Measurements from ENCODE around the gene FBXO10.
A peak's percentile ranks its signal among the peaks of the same experiment; 100 is the strongest.
"Not testable (repeated sequence)": the region's sequence is repeated elsewhere in the genome, so short reads cannot be mapped to it uniquely, and the experiment has no call there.

FBXO10 gene

DNA sequence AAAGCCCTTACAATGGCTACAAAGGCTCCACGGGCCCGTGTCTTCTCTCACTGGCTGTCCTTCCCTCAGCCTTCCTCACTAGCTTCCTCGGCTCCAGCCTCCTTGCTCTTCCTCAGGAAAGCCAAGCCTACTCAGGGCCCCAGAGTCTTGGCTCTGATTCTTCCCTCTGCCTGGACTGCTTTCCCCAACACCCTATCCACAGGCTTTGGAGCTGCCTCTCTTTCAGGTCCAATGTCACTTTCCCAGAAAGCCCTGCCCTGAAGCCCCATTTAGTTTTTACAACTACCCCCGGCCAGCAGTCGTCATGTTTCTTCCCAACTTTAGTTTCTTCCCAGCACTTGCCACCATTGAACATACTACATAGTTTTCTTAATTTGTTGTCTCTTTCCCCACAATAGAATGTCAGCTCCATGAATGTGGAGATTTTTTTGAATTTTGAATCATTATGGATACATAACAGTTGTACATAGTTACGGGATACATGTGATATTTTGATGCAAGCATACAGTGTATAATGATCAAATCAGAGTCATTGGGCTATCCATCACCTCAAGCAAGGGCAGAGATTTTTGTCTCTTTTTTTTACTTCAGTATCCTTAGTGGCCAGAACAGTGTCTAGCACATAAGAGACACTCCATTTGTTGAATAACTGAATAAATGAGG is 33.7 kb upstream of the FBXO10 start:
- Mint-ChIP-seq H3K4me1 (no peaks in the 10 kb centered on the region), H3K9me3 (no peaks in the 10 kb centered on the region), H3K27ac (no peak overlapping the region), H3K36me3 (ENCODE audit: low read depth) (no peaks in the 10 kb centered on the region), H3K4me3 (no peak overlapping the region), H3K27me3 (peaks cover 15% of the 10 kb centered on the region)
- no peak for DNase-seq
- ATAC-seq: no peak

DNA sequence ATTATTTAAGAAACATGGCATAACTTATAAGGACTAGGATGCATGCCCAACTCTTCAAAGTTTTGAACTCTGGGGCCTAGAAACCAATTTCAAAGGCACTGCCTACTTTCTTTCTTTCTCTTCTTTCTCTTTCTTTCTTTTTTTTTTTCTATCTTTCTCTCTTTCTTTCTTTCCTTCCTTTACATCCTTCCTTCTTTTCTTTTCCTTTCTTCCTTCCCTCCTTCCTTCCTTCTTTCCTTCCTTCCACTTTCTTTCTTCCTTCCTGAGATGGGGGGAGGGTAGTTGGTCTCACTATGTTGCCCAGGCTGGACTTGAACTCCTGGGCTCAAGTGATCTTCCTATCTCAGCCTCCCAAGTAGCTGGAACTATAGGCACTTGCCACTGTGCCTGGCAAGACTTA is 32.1 kb upstream of the FBXO10 start:
- Mint-ChIP-seq H3K27ac (no peak overlapping the region), H3K4me3 (no peak overlapping the region), H3K27me3 (peaks cover 19% of the 10 kb centered on the region), H3K36me3 (ENCODE audit: low read depth) (no peaks in the 10 kb centered on the region), H3K9me3 (no peaks in the 10 kb centered on the region), H3K4me1 (no peaks in the 10 kb centered on the region)
- no peak for DNase-seq
- ATAC-seq: no peak

DNA sequence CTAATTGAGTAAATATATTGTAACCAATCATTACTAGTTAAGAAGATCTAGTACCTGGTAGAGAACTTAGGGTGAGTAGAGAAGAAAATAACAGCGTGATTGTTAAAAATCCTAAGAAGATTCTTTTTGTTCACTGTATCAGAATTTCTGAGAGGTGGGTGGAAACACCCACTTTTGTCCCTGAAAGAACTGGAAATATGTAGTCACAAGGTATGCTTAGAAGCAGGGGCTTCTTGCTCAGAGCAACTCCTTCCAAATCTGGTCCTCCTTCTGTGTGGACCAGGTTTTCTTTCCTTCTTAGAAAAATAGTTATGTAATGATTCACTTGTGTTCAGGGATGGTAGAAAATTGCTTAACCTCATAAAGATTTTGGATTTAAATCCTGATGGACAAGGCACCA is 28.1 kb upstream of the FBXO10 start:
- peaks cover 24% of the 10 kb centered on the region for H3K27me3 Mint-ChIP-seq
- no peak overlapping the region for H3K27ac Mint-ChIP-seq

DNA sequence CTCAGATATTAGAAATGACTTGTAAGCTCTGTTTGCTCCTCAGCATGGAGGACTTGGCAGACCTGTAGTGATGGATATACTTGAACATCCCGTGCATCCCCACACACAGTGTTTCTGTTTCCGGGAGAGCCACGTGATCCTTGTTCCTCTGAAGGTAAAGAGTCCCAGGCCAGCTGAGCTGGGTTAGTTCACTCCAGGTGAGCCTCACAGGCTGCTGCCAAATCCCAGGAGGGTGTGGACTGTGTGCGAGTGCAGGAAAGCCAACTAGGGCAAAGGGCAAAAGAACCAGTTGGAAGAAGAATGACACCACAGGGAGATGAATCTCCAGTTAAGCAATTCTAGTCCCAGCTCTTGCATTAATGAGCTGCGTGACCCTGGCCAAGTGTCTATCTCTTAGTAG is 26.6 kb upstream of the FBXO10 start:
- DNase-seq: no peak
- H3K4me1 Mint-ChIP-seq: no peaks in the 10 kb centered on the region
- H3K27me3 Mint-ChIP-seq: peaks cover 20% of the 10 kb centered on the region
- no peaks in the 10 kb centered on the region for H3K36me3 Mint-ChIP-seq (ENCODE audit: low read depth)
- H3K9me3 Mint-ChIP-seq: no peaks in the 10 kb centered on the region
- no peak overlapping the region for H3K27ac Mint-ChIP-seq
- ATAC-seq: no peak
- H3K4me3 Mint-ChIP-seq: no peak overlapping the region

More for the DNA sequence above, 28.1 kb upstream of the FBXO10 start:
- Mint-ChIP-seq H3K4me3 (no peak overlapping the region), H3K9me3 (no peaks in the 10 kb centered on the region), H3K36me3 (ENCODE audit: low read depth) (no peaks in the 10 kb centered on the region), H3K4me1 (no peaks in the 10 kb centered on the region)
- ATAC-seq (no peak), DNase-seq (no peak)

DNA sequence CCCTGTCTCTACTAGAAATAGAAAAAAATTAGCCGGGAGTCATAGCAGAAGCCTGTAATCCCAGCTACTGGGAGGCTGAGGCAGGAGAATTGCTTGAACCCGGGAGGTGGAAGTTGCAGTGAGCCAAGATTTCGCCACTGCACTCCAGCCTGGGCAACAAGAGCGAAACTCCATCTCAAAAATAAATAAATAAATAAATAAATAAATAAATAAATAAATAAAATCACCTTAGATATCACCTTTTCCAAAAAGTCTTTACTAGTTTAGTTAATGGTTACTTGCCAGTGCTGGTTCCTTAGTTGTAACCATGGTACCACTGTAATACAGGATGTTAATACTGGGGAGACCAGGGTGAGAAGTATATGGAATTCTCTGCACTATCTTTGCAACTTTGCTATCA is 25.9 kb upstream of the FBXO10 start:
- ATAC-seq; H3K27ac Mint-ChIP-seq; H3K36me3 Mint-ChIP-seq (ENCODE audit: low read depth); H3K4me3 Mint-ChIP-seq; H3K4me1 Mint-ChIP-seq; DNase-seq; H3K9me3 Mint-ChIP-seq: not testable (repeated sequence)
- H3K27me3 Mint-ChIP-seq: peaks cover 20% of the 10 kb centered on the region

DNA sequence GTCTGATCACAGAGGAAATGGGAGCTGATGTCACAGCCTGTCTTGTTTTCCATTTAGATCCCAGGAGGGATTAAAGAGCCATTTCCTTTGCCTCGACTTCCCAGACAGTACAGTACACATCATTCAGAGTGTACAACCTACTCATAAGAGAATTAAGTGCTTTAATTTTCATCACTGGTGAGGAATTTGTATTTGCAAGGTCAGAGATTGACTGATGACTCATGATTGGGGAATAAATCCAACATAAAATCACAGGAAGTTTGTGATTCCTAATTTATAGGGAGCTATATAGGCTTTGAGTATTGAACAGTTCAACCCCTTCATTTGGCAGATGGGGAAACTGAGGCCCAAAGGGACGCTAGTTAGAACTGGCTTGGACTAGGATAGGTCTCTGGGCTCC is 20.3 kb upstream of the FBXO10 start:
- peaks cover 12% of the 10 kb centered on the region for H3K36me3 Mint-ChIP-seq (ENCODE audit: low read depth)
- H3K4me3 Mint-ChIP-seq: no peak overlapping the region
- DNase-seq: no peak
- H3K27ac Mint-ChIP-seq: no peak overlapping the region
- no peaks in the 10 kb centered on the region for H3K9me3 Mint-ChIP-seq
- H3K4me1 Mint-ChIP-seq: peaks cover 20% of the 10 kb centered on the region
- no peak for ATAC-seq
- peaks cover 24% of the 10 kb centered on the region for H3K27me3 Mint-ChIP-seq

DNA sequence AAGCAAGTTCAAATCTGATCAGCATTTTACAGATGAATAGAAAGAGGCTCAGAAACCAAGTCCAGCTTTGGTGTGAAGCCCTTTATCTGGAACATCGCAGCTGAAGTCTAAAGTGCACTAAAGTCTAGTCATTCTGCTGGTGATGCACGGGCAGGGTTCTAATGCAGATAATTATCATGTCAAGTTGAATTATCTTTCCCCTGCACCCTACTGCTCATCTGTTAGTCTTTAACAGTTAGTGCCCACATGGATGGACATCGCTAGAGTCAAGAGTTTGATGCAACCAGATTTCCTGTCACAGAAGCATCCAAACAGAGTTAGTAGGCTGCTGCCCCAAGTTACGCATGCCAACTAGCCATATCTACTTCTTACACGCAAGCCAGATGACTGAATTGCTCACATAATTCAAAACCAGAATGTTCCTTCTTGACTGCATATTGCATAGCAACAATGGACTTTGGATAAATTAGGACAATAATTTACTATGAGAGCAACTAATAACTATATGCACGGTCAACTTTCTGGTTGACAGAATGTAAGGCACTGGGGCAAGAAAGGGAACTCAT is 17.8 kb upstream of the FBXO10 start:
- no peak for ATAC-seq
- peaks cover 21% of the 10 kb centered on the region for H3K27me3 Mint-ChIP-seq
- peak overlapping the region; percentile 32 for H3K4me3 Mint-ChIP-seq

DNA sequence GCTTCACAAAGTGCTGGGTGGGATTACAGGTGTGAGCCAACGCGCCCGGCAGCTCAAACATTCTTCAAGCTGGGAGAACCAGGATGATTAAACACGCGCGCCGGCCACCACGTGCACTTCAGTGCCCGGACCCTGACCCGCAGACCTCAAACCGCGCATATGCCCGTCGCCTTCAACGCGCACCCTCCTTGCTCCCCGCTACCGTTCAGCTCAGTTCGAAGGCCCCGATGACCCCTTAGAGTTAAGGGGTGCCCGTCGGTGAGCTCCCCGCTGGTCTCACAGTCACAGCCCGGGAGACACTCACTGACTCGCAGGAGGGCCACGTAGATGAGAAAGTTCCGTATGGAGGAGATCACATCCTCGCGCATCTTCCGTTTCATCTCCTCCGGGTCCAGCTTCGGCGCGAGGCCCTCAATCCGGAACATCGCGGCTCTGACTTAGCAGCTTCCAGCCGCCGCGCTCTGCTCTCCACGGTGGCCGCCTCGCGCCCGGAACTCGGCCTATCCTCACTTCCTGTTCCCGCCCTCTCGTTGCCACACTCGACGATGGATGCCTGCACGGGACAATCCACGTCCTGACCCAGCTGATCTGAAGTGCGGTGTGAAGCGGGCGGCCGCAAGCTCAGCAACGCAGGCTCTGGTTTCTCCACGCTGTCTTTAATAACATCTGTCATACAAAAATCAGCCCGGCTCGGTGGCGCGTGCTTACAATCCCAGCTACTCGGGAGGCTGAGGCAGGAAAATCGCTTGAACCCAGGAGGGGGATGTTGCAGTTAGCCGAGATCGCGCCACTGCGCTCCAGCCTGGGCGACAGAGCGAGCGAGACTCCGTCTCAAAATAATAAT is 16.1 kb upstream of the FBXO10 start, which contains the start of gene TOMM5:
Gene TOMM5, minus strand, starts transcription at position 490 of the 844 bp plus-strand sequence. Its CDS starts 65 bp downstream, at position 425.
- Mint-ChIP-seq H3K4me1 (peaks cover 41% of the 10 kb centered on the region), H3K4me3 (peak within 1 kb of the TSS; percentile 99), H3K36me3 (ENCODE audit: low read depth) (peaks cover 43% of the 10 kb centered on the region), H3K9me3 (no peaks in the 10 kb centered on the region), H3K27me3 (peaks cover 21% of the 10 kb centered on the region), H3K27ac (peak within 1 kb of the TSS; percentile 99)
- ATAC-seq: peak; percentile 98
- peak; percentile 91 for DNase-seq

More for the DNA sequence above, 17.8 kb upstream of the FBXO10 start:
- H3K36me3 Mint-ChIP-seq (ENCODE audit: low read depth): peaks cover 29% of the 10 kb centered on the region
- H3K27ac Mint-ChIP-seq: no peak overlapping the region
- no peak for DNase-seq
- peaks cover 38% of the 10 kb centered on the region for H3K4me1 Mint-ChIP-seq
- H3K9me3 Mint-ChIP-seq: no peaks in the 10 kb centered on the region

DNA sequence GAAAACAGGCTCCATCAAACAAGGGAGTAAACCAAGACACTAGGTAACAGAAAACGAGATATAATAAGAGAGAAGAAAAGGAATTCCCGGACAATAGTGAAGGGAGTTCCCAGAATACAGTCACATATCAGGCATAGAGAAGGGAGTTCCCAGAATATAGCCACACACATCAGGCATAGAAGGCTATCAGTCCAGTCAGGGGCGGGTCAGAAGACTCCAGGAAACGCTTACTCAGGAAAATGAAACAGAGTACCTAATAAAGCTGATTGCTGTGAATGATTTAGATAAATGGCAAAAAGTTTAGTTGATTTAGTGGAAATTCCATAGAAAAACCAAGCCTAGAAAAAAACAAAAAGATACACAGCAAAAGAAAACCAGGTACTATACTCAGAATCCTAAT is 11.3 kb upstream of the FBXO10 start:
- H3K36me3 Mint-ChIP-seq (ENCODE audit: low read depth): peaks cover 79% of the 10 kb centered on the region
- H3K4me3 Mint-ChIP-seq: no peak overlapping the region
- H3K27me3 Mint-ChIP-seq: peaks cover 2% of the 10 kb centered on the region
- ATAC-seq: no peak
- no peaks in the 10 kb centered on the region for H3K9me3 Mint-ChIP-seq
- no peak for DNase-seq
- peaks cover 26% of the 10 kb centered on the region for H3K4me1 Mint-ChIP-seq
- peak overlapping the region; percentile 2 for H3K27ac Mint-ChIP-seq

DNA sequence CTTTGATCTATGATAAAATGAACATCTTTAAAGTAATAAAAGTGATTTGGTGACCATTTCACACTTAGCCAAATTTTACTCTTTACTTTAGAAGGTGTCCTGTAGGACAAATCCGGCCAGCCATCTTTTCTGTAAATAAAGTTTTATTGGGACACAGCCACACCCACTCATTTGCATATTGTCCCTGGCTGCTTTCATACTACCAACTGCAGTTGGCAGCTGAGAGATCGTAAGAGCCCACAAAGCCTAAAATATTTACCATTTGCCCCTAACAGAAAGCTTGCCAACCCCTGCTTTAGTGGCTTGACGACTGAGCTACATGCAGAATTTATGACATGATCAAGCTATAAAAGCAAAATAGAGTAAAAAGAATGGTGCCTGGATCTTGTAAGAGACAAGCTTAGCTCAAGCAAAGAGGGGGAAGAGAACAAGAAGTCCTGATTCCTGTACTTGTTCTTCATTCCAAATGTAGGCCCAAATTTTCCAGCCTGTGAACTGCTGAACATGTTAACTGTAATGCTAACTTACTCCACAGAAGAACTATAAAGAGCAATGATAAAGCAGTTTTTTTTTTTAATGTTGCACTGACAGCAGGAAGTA is 7.4 kb upstream of the FBXO10 start:
- H3K4me1 Mint-ChIP-seq: peaks cover 2% of the 10 kb centered on the region
- no peak overlapping the region for H3K4me3 Mint-ChIP-seq
- no peak for ATAC-seq
- DNase-seq: no peak
- no peaks in the 10 kb centered on the region for H3K9me3 Mint-ChIP-seq
- peaks cover 67% of the 10 kb centered on the region for H3K36me3 Mint-ChIP-seq (ENCODE audit: low read depth)
- H3K27ac Mint-ChIP-seq: no peak overlapping the region
- H3K27me3 Mint-ChIP-seq: no peaks in the 10 kb centered on the region

DNA sequence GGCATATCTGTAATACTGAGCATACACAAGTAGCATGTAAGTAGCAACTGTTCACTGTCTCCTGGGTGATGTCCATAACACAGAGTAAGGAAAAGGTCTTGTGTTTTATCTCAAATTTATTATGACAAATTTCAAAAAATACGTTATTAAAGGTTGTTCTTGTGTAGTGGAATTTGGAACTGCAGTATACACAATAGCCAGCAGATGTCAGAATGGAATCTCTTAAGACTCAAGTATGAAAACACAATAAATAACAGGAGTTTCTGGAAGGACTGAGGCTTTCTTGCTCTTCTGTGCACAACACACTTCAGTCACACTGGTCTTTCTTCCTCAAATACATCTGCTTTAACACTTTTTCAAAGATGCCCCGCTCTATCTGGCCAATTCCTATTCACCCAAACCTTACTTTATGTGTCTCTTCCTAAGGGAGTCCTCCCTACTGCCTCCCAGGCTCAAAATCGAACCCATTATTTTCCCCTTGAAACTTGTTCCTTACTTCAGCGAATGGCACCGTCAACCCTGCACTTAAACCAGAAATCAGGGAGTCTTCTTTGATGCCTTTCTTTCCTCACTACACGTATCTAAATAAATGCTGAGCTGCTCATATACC is 6.5 kb upstream of the FBXO10 start:
- Mint-ChIP-seq H3K4me3 (no peak overlapping the region), H3K27ac (no peak overlapping the region)
- DNase-seq: no peak

DNA sequence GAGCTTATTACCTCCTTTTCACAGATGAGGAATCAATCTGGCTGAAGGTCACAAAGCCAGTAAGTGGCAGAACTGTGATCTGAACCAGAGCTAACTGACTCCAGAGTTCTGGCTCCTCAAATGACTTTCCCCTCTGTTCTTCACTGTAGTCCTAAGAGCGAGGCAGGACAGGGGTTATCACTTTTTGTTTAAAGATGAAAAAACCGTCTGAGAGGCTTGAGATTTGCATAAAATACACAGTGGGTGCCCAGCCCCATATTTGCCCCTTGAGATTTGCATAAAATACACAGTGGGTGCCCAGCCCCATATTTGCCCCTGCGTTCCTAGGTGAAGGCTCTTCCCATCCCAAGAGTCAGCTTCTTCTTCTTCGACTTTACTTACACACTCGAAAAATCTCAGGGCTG is 667 bp downstream of the FBXO10 start:
- peak; percentile 16 for ATAC-seq
- peaks cover 25% of the 10 kb centered on the region for H3K36me3 Mint-ChIP-seq (ENCODE audit: low read depth)
- no peak overlapping the region for H3K27ac Mint-ChIP-seq

More for the DNA sequence above, 6.5 kb upstream of the FBXO10 start:
- no peak for ATAC-seq
- Mint-ChIP-seq H3K27me3 (no peaks in the 10 kb centered on the region), H3K36me3 (ENCODE audit: low read depth) (peaks cover 64% of the 10 kb centered on the region), H3K9me3 (no peaks in the 10 kb centered on the region), H3K4me1 (peaks cover under 1% of the 10 kb centered on the region)

DNA sequence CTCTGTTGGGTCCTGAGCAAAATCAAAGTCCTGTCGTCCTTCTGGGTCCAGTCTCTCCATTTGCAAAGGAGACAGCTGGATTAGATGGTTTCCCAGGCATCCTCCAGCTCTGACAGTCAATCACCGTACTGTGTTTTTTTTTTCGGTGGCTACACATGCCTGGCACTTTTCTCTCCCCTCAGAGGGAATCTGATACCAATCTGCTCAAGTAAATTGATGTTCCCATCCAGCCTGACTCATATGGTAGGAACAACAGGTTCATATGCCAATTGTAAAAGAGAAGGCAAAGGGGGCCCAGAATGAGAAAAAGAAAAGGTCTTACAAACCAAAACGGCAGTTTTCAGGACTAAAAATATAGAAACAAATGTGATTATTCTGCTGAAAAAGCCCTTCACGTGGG is 1.2 kb downstream of the FBXO10 start:
- DNase-seq: no peak
- ATAC-seq: no peak
- H3K27me3 Mint-ChIP-seq: peaks cover 2% of the 10 kb centered on the region
- peaks cover 21% of the 10 kb centered on the region for H3K36me3 Mint-ChIP-seq (ENCODE audit: low read depth)
- no peak overlapping the region for H3K4me3 Mint-ChIP-seq
- H3K9me3 Mint-ChIP-seq: no peaks in the 10 kb centered on the region
- H3K27ac Mint-ChIP-seq: no peak overlapping the region
- H3K4me1 Mint-ChIP-seq: peaks cover 28% of the 10 kb centered on the region

More for the DNA sequence above, 667 bp downstream of the FBXO10 start:
- DNase-seq: no peak
- Mint-ChIP-seq H3K9me3 (no peaks in the 10 kb centered on the region), H3K4me1 (peaks cover 28% of the 10 kb centered on the region), H3K4me3 (peak overlapping the region; percentile 63), H3K27me3 (peaks cover 2% of the 10 kb centered on the region)

DNA sequence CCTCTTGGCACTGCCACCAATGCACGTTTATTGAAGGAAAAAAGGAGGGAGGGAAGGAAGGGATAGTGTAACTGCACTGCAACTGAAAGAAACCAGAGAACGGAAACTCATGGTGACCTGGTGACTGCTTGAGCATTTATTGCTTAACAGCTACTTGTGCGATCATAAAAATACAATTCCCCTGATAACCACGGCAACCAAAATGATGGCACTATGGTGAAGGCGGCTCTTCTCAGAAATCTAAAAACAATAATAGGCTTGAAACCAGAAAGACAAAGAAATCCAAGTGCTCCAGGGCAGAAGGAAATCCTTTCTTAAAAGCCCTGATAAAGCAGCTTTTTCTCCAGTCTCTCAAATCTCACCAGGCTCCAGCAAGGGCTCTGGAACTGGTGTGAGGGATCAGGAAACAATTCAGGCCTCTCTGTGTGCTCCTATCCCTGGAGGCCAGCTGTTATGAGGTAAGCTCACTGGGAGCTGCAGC is 1.9 kb downstream of the FBXO10 start:
- ATAC-seq: no peak
- Mint-ChIP-seq H3K4me1 (peaks cover 28% of the 10 kb centered on the region), H3K27me3 (peaks cover 2% of the 10 kb centered on the region)

More for the DNA sequence above, 1.9 kb downstream of the FBXO10 start:
- H3K36me3 Mint-ChIP-seq (ENCODE audit: low read depth): peaks cover 20% of the 10 kb centered on the region
- no peaks in the 10 kb centered on the region for H3K9me3 Mint-ChIP-seq
- H3K27ac Mint-ChIP-seq: no peak overlapping the region
- no peak overlapping the region for H3K4me3 Mint-ChIP-seq
- DNase-seq: no peak
